GM12892 (cell line): ENCODE results near the gene PRRT2.

Source experiments
- POLR2AphosphoS5 ChIP-seq: IDR thresholded peaks from 2 replicates; pipeline ENCODE4 v1.6.1; 2011; ENCODE audit warnings: low read depth, low read length, control low read depth
- TAF1 ChIP-seq: IDR thresholded peaks from 2 replicates; pipeline ENCODE4 v1.6.1; 2011; ENCODE audit warnings: low read depth, mild to moderate bottlenecking, control low read depth, low read length, borderline replicate concordance

- no peak for TF ChIP-seq POLR2AphosphoS5
- TF ChIP-seq TAF1: no peak
Observed at GRCh38 chr16:29766571-29766970, 45.4 kb upstream of the PRRT2 start.
